NCI-H146 (cell line): ENCODE measurements around the gene ANKRD7.
A peak's percentile ranks its signal among the peaks of the same experiment; 100 is the strongest.

Experiments used
- DNase-seq: peaks from one replicate; lab custom pipeline; 2025; lab: John Stamatoyannopoulos, UW

ANKRD7 gene, protein sequence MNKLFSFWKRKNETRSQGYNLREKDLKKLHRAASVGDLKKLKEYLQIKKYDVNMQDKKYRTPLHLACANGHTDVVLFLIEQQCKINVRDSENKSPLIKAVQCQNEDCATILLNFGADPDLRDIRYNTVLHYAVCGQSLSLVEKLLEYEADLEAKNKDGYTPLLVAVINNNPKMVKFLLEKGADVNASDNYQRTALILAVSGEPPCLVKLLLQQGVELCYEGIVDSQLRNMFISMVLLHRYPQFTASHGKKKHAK

DNA sequence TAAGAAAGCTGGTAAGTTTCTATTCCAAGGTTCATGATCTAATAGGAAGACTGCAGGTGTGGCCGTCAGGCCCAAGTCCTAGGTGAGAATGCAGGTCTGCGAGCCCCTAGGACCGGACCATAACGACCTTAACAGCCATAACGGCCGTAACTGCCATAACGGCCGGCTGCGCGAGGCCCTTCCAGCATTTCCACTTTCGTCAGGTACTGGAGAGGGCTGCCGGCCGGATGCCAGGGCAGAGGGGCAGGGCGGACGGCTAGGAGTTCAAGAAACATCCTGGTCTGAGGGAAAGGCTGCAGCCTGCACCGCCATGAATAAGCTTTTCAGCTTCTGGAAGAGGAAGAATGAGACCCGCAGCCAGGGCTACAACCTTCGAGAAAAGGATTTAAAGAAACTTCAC lies at the start of gene ANKRD7:
TSS of gene ANKRD7 (plus strand) at position 184 of the 400 bp plus-strand sequence. CDS start at position 311, 127 bp downstream.
- DNase-seq = no peak

DNA sequence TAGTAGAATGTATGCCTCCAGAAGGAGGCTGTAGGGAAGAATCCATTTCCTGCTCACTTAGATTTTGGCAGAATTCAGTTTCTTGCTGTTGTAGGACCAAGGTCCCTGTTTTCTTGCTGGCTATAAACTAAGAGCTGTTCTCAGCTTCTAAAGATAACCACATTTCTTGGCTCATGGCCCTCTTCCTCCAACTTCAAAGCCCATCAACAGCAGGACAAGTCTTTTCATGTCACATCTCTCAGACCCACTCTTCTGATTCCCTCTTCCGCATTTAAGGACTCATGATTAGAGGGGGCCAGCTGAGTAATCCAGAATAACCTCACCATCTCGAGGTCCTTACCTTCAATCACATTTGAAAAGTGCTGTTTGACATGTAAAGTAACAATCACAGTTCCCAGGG lies 48.8 kb upstream of the ANKRD7 start:
- no peak for DNase-seq

DNA sequence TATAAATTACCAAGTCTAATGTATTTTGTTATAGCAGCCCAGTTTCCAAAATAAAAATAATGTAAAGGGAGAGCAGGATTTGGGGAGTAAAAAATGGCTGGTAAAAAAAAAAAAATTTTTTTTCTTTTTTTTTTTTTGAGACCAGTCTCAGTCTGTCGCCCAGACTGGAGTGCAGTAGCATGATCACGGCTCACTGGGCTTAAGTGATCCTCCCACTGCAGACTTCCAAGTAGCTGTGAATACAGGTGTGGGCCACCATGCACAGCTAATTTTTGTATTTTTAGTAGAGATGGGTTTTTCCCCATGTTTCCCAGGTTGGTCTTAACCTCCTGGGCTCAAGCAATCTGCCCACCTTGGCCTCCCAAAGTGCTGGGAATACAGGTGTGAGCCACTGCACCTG lies 45.3 kb upstream of the ANKRD7 start:
- no peak for DNase-seq

DNA sequence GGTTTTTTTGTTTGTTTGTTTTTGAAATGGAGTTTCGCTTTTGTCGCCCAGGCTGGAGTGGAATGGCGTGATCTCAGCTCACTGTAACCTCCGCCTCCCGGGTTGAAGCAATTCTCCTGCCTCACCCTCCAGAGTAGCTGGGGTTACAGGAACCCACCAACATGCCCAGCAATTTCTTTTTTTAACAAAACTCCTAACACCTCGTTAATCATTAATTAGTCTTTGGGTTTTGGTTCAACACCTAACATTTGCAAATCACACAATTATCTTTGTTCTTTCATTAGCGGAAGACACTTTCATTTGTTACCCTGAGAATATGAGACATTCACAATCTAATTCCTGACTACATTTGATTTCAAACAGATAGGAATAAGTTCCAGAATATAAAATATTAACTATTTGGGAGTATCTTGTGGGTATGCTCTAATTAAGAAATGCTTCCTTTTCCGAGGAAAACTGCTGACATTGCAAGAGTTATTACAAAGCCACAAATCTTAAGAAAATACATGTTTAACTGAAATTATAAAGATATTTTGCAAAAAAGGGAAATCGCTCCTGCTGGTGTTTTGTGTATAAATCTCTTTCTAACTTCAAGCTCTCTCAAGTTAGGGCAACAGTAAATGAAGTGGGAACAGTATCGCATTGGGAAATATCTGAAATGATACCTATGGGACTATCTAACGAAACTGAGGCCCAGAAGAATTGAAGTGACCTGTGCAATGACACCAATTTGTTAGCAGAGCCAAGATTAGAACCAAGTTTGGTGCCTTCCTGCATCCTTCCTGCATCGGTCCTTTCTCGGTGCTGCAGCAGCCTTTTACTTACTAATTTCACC lies 41.7 kb upstream of the ANKRD7 start:
- peak; percentile 23 for DNase-seq

DNA sequence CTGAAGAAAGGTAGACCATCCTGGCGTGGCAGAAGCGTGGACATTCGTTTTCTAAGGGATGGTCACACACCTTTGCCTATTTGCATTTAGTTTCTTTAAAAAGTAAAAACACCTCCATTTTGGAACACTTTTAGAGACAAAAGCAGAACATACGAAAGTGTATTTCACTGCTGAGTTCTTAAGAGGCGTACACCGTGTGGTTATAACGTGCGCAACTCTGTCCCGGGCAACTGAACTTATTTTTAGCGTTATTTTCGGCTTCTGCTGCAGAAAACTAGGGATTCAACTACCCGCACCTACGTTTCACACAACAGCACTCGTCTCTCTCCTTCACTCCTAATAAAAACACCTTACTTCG lies 41.1 kb upstream of the ANKRD7 start:
- no peak for DNase-seq

DNA sequence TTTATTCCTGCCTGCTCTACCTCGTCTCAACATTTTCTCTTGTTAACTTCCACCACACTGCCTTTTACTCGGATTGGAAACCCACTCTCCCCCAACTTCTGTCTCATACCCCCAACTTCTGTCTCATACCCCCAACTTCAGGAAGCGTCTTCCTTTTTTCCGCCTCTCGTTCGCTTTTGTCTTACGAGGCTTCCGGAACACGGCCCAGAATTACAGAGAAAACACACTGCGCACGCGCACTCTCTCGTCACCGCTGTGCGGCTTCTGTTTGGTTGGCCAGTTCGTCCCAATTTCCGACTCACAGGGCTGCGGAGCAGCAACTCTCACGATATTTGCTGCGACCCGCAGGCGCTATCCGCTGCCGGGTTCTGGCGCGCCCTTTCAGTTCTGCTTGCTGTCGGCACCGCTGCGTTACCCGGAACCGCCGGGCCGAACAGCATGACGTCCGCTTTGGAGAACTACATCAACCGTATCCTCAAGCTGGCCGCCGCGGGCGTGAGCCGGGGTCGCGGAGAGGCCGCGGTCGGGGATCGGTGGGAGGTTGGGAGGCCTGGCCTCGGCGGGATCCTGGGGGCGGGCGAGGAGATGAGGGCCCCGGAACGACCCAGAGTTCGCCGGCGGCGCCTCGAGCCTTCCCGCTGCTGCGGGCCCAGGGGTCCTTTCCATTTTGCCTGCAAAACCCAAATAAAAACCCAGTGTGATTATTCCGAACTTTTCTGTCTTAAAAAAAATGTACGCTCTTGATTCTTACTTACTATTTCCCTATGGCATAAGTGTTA lies 40.5 kb upstream of the ANKRD7 start, which contains the start of gene LSM8:
TSS of gene LSM8 (plus strand) at position 379 of the 779 bp plus-strand sequence. CDS start at position 439, 60 bp downstream.
- peak; percentile 97 for DNase-seq

DNA sequence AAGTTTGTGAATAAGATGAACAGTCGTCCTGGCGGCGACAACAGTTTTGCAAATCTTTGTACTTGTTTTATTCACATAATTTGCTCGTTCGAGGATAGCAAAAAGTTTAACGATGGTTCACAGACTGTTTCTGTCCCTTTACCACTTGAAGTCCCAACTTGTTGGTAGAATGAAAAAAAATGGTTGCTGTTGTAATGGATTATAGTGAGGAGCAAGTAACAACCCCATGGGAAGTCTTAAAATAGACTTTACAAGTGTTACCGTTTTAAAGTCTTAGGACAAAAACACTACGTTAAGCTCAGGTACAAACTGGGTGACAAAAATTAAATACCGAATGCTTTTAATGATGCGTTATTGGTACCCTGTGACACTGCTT lies 40.0 kb upstream of the ANKRD7 start:
- DNase-seq = no peak

DNA sequence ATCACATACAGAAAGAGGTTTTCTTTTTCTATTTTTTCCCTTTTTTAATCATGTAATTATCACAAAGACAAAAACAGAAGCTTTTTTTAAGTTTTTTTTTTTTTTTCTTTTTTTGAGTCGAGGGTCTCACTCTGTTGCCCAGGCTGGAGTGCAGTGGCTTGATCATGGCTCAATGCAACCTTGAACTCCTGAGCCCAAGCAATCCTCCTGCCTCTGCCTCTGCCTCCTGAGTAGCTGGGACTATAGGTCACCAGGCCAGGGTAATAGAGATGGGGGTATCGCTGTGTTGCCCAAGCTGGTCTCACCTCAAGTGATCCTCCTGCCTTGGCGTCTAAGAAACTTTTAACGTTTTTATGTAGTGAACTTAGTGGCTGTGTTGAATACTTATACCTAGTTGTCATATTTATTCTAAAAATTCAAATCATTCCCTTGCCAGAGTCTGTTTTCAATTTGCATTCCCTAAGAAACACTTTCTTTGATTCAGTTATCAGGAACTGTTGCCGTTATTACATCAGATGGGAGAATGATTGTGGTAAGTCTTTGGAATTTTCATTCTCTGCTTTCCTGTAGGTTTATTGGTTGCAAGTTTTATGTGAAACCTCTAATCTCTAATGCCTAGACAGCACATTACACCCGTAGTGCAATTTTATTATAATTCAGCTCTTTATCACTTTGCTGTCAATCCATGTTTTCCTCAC lies 39.2 kb upstream of the ANKRD7 start:
- DNase-seq = no peak

DNA sequence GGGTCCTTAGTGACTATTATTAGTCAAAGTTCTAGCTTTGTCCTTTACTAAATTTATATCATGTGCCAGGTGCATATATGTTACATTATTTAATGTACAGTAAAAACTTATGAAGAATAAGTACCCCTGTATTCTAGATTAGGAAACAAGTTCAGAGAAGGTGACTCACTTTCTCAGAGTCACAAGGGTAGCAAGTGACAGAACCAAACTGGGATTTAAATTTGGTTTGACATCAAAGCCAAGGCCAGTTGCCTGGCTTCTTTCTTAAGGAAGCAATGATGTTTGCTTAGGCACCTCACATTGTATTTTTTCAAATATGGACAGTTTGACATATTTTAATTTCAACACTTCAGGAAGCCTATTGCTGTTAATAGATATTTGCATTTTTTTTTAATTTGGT lies 38.0 kb upstream of the ANKRD7 start:
- no peak for DNase-seq

DNA sequence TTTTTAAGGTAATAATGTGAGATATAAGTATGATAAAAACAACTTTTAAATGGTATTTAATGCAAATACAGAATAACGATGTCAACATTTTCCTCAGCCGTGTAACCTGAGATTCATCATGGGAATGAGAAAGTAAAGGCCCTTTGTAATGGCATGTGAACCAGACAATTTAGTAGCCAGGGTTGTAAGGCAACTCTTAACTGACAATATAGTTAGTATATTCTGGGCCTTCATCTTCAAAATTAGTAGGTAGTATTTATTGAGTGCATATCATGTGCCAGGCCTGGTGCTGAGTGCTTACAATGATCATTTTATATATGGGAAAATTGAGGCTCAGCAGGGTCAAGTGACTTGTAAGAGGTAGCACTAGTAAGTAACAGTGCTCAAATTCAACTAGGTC lies 29.9 kb upstream of the ANKRD7 start:
- DNase-seq = no peak

DNA sequence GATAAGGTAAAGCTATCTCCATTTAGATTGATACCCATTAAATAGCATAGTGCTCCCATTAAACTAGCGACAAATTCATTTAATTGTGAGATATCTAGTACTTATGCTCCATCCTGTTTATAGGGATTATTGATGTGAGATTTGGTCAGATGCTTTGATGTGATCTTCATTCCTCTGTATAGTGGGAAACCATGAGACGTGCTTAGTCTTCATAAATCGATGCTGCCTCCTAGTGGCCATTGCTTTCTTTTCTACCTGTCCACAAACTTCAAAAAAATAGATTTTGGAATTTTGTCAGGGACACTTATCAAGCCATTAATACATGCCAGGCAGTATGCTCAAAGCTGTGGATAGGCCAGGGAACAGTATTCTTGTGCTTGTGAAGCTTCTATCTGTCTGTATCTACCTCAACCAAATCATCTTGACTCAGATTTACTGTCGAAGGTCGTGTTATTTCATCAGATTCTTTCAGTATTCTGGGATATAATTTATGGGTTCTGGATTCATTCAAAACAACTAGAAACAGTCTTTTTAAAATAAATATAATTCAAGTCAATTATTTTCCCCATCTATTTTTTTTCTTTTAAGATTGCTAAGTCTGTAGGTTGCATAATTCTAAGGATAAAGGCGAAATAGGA lies 28.5 kb upstream of the ANKRD7 start:
- peak; percentile 57 for DNase-seq

DNA sequence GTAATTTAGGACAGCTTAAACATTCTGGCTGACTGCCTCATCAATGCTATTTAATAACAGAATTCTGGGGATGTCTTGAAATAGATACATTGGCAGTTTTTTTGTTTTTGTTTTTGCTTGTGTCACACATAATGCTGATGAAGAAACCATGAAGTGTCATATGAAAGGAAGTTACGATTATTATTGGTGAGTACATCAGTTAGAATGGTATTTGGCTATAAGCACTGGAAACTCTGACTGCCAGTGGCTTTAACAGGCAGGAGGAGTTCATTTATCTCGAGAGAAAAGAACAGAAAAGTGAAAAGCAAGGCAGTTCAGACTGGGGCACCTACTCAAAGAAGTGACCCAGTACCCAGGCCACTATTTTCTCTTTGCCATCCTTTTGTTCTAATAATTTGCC lies 22.4 kb upstream of the ANKRD7 start:
- no peak for DNase-seq

DNA sequence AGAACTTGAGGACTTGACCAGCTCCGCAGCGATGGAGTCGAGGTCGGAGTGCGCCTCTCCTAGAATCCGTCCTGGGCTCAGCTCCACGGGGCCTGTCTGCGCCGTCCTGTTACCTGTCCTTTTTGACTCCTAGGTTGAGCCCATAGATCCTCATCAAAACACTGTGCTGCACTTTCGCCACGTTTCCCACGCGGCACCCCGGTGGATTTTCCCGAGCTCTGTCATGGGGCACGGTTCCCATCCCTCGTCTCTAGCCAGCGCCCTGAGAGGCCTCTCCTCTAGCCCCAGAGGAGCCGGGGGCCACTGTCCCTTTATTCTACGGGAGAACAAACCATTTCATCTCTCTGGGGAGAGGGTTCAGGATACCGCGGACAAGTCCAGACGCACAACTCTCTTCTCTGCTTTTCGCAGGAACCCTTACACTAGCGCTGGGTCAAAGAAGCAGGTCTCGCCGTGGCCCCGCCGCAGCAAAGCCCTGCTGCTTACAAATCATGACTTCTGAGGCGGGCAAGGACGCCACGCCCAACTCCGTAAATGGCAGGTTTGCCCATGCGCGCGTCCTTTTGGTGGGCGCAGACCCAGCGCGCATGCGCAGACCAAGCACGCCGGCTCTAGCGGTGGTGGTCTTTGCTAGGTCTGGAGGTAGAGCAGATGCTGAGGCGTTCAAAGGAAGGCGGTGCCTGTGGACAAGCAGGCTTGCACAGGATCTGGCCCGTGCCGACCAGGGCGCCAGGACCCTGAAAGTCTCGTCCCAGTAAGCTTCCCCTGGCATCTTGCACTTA lies 10.3 kb upstream of the ANKRD7 start:
- peak; percentile 93 for DNase-seq

DNA sequence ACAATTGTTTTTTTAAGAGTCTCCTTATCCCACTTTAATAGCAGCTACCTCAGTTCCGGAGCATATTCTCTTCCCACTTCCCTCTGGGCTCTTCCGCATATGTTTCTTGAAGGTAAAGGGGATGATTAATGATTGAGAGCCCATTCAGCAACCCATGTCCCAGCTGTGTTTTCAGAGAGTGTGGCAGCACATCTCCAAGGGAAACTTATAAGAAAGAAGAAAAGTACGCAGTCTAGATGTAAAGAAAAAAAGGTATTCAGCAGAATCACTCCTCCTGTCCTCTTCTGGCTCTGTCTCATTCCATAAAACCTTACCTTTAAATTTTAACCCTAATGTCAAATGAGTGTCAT lies 9.7 kb upstream of the ANKRD7 start:
- no peak for DNase-seq

DNA sequence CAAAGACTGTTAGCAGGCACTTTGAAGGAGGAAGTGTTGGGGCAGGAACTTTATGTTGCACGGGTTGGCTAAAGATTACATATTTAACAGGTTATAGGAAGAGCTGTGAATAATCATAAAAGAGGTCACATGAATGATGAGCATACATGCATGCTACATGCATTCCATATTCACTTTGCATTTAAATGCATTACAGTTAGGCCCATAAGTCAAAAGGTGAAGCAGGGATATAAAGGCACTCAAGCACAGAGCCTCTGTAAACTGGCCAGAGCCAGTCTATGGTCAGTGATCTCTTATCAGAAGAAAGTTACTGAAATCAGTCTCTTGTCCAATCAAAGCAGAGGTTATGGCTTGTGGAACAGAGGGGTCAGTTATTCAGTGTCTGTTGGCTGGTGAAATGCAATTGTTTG lies 7.3 kb upstream of the ANKRD7 start:
- no peak for DNase-seq

DNA sequence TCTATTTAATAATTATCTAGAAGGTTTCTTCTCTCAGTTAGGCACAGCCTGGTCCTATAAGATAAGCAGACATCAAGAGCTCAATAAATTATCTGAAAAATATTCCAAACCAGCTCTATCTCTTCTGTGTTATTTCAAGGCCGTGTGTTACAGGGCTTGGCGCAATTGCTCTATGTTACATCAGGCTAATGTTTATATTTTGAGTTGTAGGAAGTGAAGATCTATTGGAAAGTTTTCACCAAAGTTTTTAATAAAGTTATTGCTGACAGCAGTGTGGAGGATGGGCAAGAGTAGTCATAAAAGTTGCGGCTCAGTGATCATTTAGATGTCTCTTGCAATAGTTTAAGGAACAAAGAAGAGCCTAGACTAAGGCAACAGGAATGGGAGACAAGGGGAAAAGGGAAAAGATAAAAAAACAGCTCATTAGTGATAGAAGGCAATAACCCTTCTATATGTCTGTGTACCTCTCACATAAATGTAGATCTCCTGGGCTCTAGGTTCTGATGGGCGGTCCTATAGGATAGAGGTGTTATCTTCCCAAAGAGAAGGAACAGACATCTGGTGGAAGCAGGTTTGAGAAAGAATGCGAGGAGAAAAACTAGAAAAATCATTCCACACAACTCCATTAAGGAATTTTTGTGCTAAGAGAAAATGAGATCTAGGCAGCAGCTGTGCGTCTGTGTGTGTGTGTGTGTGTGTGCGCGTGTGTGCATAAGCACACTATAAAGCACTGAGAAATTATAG lies 5.9 kb upstream of the ANKRD7 start:
- no peak for DNase-seq

DNA sequence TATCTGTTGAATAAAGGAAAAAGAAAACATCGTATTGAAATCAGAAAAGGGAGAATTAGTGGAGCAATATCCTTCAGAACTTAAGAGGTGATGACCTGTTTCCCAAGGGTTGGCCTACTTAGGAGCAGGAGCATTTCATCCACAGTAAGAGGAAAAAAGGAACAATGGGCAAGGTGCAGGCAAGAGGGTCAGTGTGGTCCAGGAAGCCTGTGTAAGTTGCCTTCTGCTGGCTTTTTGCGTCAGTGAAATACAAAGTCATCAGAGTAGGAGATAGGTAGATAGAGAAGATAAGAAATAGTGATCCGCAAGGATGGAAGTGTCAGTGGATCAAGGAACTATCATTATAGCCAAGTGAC lies 5.4 kb upstream of the ANKRD7 start:
- DNase-seq = no peak

DNA sequence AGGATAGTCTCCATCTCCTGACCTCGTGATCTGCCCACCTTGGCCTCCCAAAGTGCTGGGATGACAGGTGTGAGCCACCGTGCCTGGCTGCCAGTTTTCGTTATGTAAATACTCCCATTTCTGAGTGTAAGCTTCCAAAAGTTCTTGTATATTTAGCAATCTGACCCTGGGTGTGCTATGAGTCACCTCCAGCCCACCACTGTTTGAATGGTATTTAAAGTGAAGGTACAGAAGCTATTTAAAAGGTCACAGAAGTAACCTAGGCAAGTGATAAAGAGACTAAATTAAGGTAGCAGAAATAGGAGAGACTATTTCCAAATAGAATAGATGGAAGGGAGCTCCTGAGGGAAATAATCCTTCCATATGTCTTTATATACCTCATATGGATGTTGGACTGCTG lies 3.9 kb upstream of the ANKRD7 start:
- no peak for DNase-seq

DNA sequence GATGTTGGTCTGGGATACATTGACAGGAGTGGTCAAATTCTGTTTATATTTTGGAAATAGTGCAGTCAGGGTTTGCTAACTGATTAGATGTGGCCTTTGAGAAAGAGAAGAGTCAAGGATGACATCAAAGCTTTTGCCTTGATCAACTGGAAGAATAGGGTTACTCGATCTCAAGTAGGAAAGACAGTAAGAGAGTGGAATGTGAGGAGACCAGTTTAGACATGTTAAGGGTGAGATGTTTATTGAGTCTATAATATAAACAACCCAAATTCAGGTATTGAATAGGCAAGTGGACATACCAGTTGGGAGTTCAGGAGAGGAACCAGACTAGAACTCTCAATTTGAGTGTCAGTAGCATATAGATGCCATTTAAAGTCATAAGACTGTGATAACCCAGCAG lies 1.9 kb upstream of the ANKRD7 start:
- DNase-seq = no peak

DNA sequence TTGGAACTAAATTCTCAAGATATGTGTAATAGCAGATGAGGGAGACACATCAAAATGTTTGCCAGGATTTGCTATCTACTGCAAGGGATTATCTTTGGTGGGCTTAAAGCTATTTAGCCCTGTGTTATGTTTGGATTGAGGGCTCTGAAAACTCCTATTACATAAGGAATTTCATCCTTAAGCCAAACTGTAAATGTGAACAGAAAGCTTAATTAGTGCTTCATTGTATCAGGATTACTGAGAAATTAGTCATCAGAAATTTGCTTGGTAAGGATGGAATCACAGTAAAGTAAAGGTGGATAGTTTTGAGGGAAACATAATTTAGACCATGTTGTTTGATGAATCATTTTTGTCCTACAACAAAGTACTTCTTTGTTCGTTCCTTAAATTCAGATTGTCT lies 8.3 kb downstream of the ANKRD7 start:
- no peak for DNase-seq
